Neuronal stem cell (in vitro differentiated cells): ENCODE measurements around the gene SZRD1.

Experiments used
- DNase-seq: peaks from one replicate; pipeline ENCODE4 v3.0.0-alpha.2; 2013; ENCODE audit warnings: low spot score
- H2AFZ ChIP-seq: one replicate; pipeline ENCODE4 v1.6.1; 2013; ENCODE audit warnings: mild to moderate bottlenecking, low read length, inconsistent platforms
- H2AK5ac ChIP-seq: 2 replicates; pipeline ENCODE4 v1.6.1; 2013; ENCODE audit warnings: low read depth, mild to moderate bottlenecking, inconsistent platforms, low read length, moderate library complexity, mixed read lengths
- H2BK120ac ChIP-seq: 2 replicates; pipeline ENCODE4 v1.6.1; 2013; ENCODE audit warnings: low read depth, mild to moderate bottlenecking, inconsistent platforms, low read length, moderate library complexity, mixed read lengths
- H2BK12ac ChIP-seq: one replicate; pipeline ENCODE4 v1.6.1; 2013; ENCODE audit warnings: low read length, inconsistent platforms
- H2BK15ac ChIP-seq: 2 replicates; pipeline ENCODE4 v1.6.1; 2013; ENCODE audit warnings: mild to moderate bottlenecking, low read length, inconsistent platforms, mixed read lengths
- H2BK5ac ChIP-seq: one replicate; pipeline ENCODE4 v1.6.1; 2013; ENCODE audit warnings: inconsistent platforms, mild to moderate bottlenecking, low read length, moderate library complexity
- H3K14ac ChIP-seq: one replicate; pipeline ENCODE4 v1.6.1; 2013; ENCODE audit warnings: low read length, inconsistent platforms
- H3K18ac ChIP-seq: 2 replicates; pipeline ENCODE4 v1.6.1; 2013; ENCODE audit warnings: low read length, inconsistent platforms
- H3K23ac ChIP-seq: 2 replicates; pipeline ENCODE4 v1.6.1; 2013; ENCODE audit warnings: low read depth, mild to moderate bottlenecking, mixed read lengths, low read length, inconsistent platforms; ENCODE audit not compliant: poor library complexity
- H3K27ac ChIP-seq: replicated peaks from 3 replicates; pipeline ENCODE4 v1.5.1; 2013; ENCODE audit warnings: low read length, inconsistent platforms
- H3K27me3 ChIP-seq, 3 experiments: 2 replicates each; pipeline ENCODE4 v1.6.1; 2013; ENCODE audit warnings: low read length in 3 of 3, mild to moderate bottlenecking in 2 of 3, inconsistent platforms in 1 of 3, low read depth in 1 of 3, mixed read lengths in 1 of 3, moderate library complexity in 1 of 3; ENCODE audit not compliant: control insufficient read depth in 3 of 3, insufficient read depth in 3 of 3
- H3K36me3 ChIP-seq, 2 donors: replicated peaks in 1 of 2; 2 replicates each; pipeline ENCODE4 v1.6.1; 2013; ENCODE audit warnings: low read length in 2 of 2; ENCODE audit not compliant: control insufficient read depth in 2 of 2, insufficient read depth in 2 of 2
- H3K4ac ChIP-seq: 2 replicates; pipeline ENCODE4 v1.6.1; 2013; ENCODE audit warnings: inconsistent platforms, mild to moderate bottlenecking, low read length, moderate library complexity
- H3K4me1 ChIP-seq, 2 donors: 1 replicate in 1 of 2; 2 replicates in 1 of 2; pipeline ENCODE4 v1.6.1; 2013; ENCODE audit warnings: low read length in 2 of 2, low read depth in 1 of 2; ENCODE audit not compliant: control insufficient read depth in 2 of 2, insufficient read depth in 1 of 2
- H3K4me2 ChIP-seq: one replicate; pipeline ENCODE4 v1.6.1; 2013; ENCODE audit warnings: mild to moderate bottlenecking, low read length, inconsistent platforms; ENCODE audit not compliant: insufficient read depth, poor library complexity, severe bottlenecking
- H3K4me3 ChIP-seq, 2 donors: 2 replicates each; pipeline ENCODE4 v1.5.1; 2013; ENCODE audit warnings: low read length in 2 of 2, mild to moderate bottlenecking in 2 of 2, inconsistent platforms in 1 of 2, moderate library complexity in 1 of 2
- H3K79me1 ChIP-seq: one replicate; pipeline ENCODE4 v1.6.1; 2013; ENCODE audit warnings: low read depth, mild to moderate bottlenecking, inconsistent platforms, low read length, moderate library complexity
- H3K9ac ChIP-seq: one replicate; pipeline ENCODE4 v1.6.1; 2013; ENCODE audit warnings: mild to moderate bottlenecking, low read depth, low read length, inconsistent platforms; ENCODE audit not compliant: poor library complexity
- H3K9me3 ChIP-seq, 2 donors: replicated peaks in 1 of 2; 2 replicates each; pipeline versions ENCODE3 to v1.6.1; 2013; ENCODE audit warnings: low read length in 2 of 2, mild to moderate bottlenecking in 2 of 2, inconsistent platforms in 1 of 2, low read depth in 1 of 2, mixed read lengths in 1 of 2, moderate library complexity in 1 of 2; ENCODE audit not compliant: control insufficient read depth in 2 of 2, insufficient read depth in 1 of 2
- H4K8ac ChIP-seq: one replicate; pipeline ENCODE4 v1.6.1; 2013; ENCODE audit warnings: low read depth, mild to moderate bottlenecking, inconsistent platforms, low read length, moderate library complexity
- H4K91ac ChIP-seq: one replicate; pipeline ENCODE4 v1.6.1; 2013; ENCODE audit warnings: low read length, low read depth, mild to moderate bottlenecking, inconsistent platforms; ENCODE audit not compliant: poor library complexity
- WGBS, 2 donors: extraction: QIAGEN DNeasy Blood & Tissue Kit; methylation state at CpG; one replicate each; pipeline ENCODE4 v1.1.7; 2013; ENCODE audit warnings: missing lambda C conversion rate in 2 of 2, mixed read lengths in 1 of 2; ENCODE audit not compliant: insufficient read length in 2 of 2, insufficient replicate concordance in 1 of 2; ENCODE audit errors: extremely low coverage in 2 of 2; 5-methylcytosine and 5-hydroxymethylcytosine counted together

The SZRD1 gene

GRCh38 chr1:16440470-16441281, 73.6 kb downstream of the SZRD1 start, which contains the start of gene NECAP2:
Gene NECAP2 (plus strand): TSS chr1:16440724. CDS start chr1:16440762, 38 bp downstream.
- Histone ChIP-seq H3K4ac (peak within 1 kb of the TSS; percentile 26), H3K4me3 (peak within 1 kb of the TSS; percentile 85 to 94), H2AK5ac (peak within 1 kb of the TSS; percentile 99), H3K14ac (peak within 1 kb of the TSS; percentile 90), H3K9me3 (no peaks in the 10 kb centered on the region), H3K79me1 (peaks cover 10% of the 10 kb centered on the region), H3K4me1 (peaks cover 5 to 6% of the 10 kb centered on the region in 2 donors), H4K91ac (peak within 1 kb of the TSS; percentile 43), H3K27ac (peak within 1 kb of the TSS; percentile 60), H2BK120ac (no peak within 1 kb of the TSS), H3K23ac (peak within 1 kb of the TSS; percentile 90), H2BK5ac (peak within 1 kb of the TSS; percentile 76), H3K36me3 (peaks cover 13 to 34% of the 10 kb centered on the region in 2 donors), H3K18ac (peak within 1 kb of the TSS; percentile 95), H4K8ac (peak within 1 kb of the TSS; percentile 27), H3K4me2 (peak within 1 kb of the TSS; percentile 75), H3K27me3 (no peaks in the 10 kb centered on the region), H3K9ac (peak within 1 kb of the TSS; percentile 97), H2AFZ (peak within 1 kb of the TSS; percentile 96), H2BK15ac (peak within 1 kb of the TSS; percentile 78), H2BK12ac (no peak within 1 kb of the TSS)
- no CpG with 5 or more reads among the region's 68 CpGs for WGBS, 2 donors
- DNase-seq: peak; percentile 91

GRCh38 chr1:16441282-16441665, 74.2 kb downstream of the SZRD1 start:
- peak overlapping the region; percentile 85 to 94 for H3K4me3 ChIP-seq
- H3K27ac ChIP-seq: no peak overlapping the region
- peak overlapping the region; percentile 99 for H2AK5ac ChIP-seq
- H3K9ac ChIP-seq: peak overlapping the region; percentile 97
- no CpG with 5 or more reads among the region's 12 CpGs for WGBS, 2 donors
- no peak overlapping the region for H3K14ac ChIP-seq
- H3K4me1 ChIP-seq: peaks cover 5 to 6% of the 10 kb centered on the region in 2 donors
- H3K36me3 ChIP-seq: peaks cover 14 to 40% of the 10 kb centered on the region in 2 donors
- DNase-seq: no peak
- no peak overlapping the region for H4K91ac ChIP-seq
- H3K79me1 ChIP-seq: peaks cover 10% of the 10 kb centered on the region
- H3K9me3 ChIP-seq: no peaks in the 10 kb centered on the region
- H3K4me2 ChIP-seq: peak overlapping the region; percentile 75
- no peak overlapping the region for H3K23ac ChIP-seq
- no peak overlapping the region for H3K18ac ChIP-seq
- H2BK15ac ChIP-seq: no peak overlapping the region
- peak overlapping the region; percentile 96 for H2AFZ ChIP-seq
- no peak overlapping the region for H2BK12ac ChIP-seq
- no peak overlapping the region for H2BK120ac ChIP-seq
- H3K4ac ChIP-seq: no peak overlapping the region
- no peak overlapping the region for H4K8ac ChIP-seq
- H2BK5ac ChIP-seq: peak overlapping the region; percentile 76
- H3K27me3 ChIP-seq: no peaks in the 10 kb centered on the region

- H3K14ac ChIP-seq: no peak overlapping the region
- H3K4ac ChIP-seq: no peak overlapping the region
- H2BK12ac ChIP-seq: no peak overlapping the region
- no peak overlapping the region for H4K91ac ChIP-seq
- no peak overlapping the region for H3K23ac ChIP-seq
- H3K36me3 ChIP-seq: peaks cover 18 to 47% of the 10 kb centered on the region in 2 donors
- no peak overlapping the region for H4K8ac ChIP-seq
- no peak overlapping the region for H3K9ac ChIP-seq
- H2BK15ac ChIP-seq: no peak overlapping the region
- WGBS, 2 donors: no CpG with 5 or more reads among the region's 7 CpGs
- H3K27ac ChIP-seq: no peak overlapping the region
- H3K79me1 ChIP-seq: peaks cover 10% of the 10 kb centered on the region
- no peak for DNase-seq
- H2AK5ac ChIP-seq: no peak overlapping the region
- H2BK120ac ChIP-seq: no peak overlapping the region
- H3K4me3 ChIP-seq: no peak overlapping the region
- no peak overlapping the region for H2AFZ ChIP-seq
- H3K4me2 ChIP-seq: no peak overlapping the region
- no peaks in the 10 kb centered on the region for H3K27me3 ChIP-seq
- no peaks in the 10 kb centered on the region for H3K9me3 ChIP-seq
- H3K4me1 ChIP-seq: peaks cover 5 to 6% of the 10 kb centered on the region in 2 donors
- H2BK5ac ChIP-seq: no peak overlapping the region
- no peak overlapping the region for H3K18ac ChIP-seq
These were observed 75.2 kb downstream of the SZRD1 start for GRCh38 chr1:16442265-16442664.

- peaks cover 5 to 6% of the 10 kb centered on the region in 2 donors for H3K4me1 ChIP-seq
- no peak overlapping the region for H2AK5ac ChIP-seq
These were observed 75.9 kb downstream of the SZRD1 start for GRCh38 chr1:16442941-16443340.

More at GRCh38 chr1:16442941-16443340, 75.9 kb downstream of the SZRD1 start:
- no peak overlapping the region for H3K9ac ChIP-seq
- no peaks in the 10 kb centered on the region for H3K9me3 ChIP-seq
- H2BK15ac ChIP-seq: no peak overlapping the region
- H3K18ac ChIP-seq: no peak overlapping the region
- H2BK12ac ChIP-seq: no peak overlapping the region
- no peak overlapping the region for H3K4me2 ChIP-seq
- peaks cover 10% of the 10 kb centered on the region for H3K79me1 ChIP-seq
- H4K8ac ChIP-seq: no peak overlapping the region
- DNase-seq: no peak
- no peak overlapping the region for H2BK120ac ChIP-seq
- no peak overlapping the region for H3K14ac ChIP-seq
- no peak overlapping the region for H3K4ac ChIP-seq
- H4K91ac ChIP-seq: no peak overlapping the region
- H3K4me3 ChIP-seq: no peak overlapping the region
- no peak overlapping the region for H3K27ac ChIP-seq
- WGBS, 2 donors: no CpG with 5 or more reads among the region's 2 CpGs
- H2BK5ac ChIP-seq: no peak overlapping the region
- no peak overlapping the region for H3K23ac ChIP-seq
- peaks cover 24 to 54% of the 10 kb centered on the region in 2 donors for H3K36me3 ChIP-seq
- no peak overlapping the region for H2AFZ ChIP-seq
- H3K27me3 ChIP-seq: no peaks in the 10 kb centered on the region
